Activated T-helper 1 cell treated with anti-CD3 and anti-CD28 coated beads, Interleukin-12 subunit alpha, Interleukin-12 subunit beta, Interleukin-2, Interleukin-4 antibody, amounts not matched to agents 30 ng/mL and 10 ng/mL and 1 ng/mL, durations not matched to agents 14 hours and 24 hours and 36 hours (primary cell): Measurements from ENCODE around the gene RASGEF1C. TPM values are rescaled to one million over a fixed set of nuclear protein-coding genes. Genes with fewer than 3 reads are reported as not detected.

Experiments
- total RNA-seq: library from RNA; stranded (reverse); gene quantifications from 2 replicates; pipeline ENCODE4 v1.2.3, GENCODE V29; 2022

The RASGEF1C gene
- total RNA-seq, 1 donor from 2014 or later, result not detected

Other genes with a start within 250 kb of the RASGEF1C start
- gene RNF130, start 137.5 kb downstream of the RASGEF1C start, total RNA-seq, result 7.6 and 7.7 TPM in 2 replicates
- gene MAPK9, start 82.9 kb upstream of the RASGEF1C start, total RNA-seq, result 39.8 and 44.6 TPM in 2 replicates
- 1.1 and 1.4 TPM in 2 replicates for gene GFPT2, start 144.1 kb upstream of the RASGEF1C start, total RNA-seq